ENCODE measurements around the gene HILPDA. TPM values are rescaled to one million over a fixed set of nuclear protein-coding genes. Genes with fewer than 3 reads are reported as not detected.

HILPDA gene
- total RNA-seq, 4 donors from 2014 or later: 2.6 to 9.0 (median 6.0) TPM

GRCh38 chr7:128408709-128409595 lies 46.7 kb upstream of the HILPDA start:
- peak overlapping the region; percentile 63 to 86 (median 73) for H3K4me3 ChIP-seq
- no peaks in the 10 kb centered on the region for H3K9me3 ChIP-seq
- H3K27ac ChIP-seq: peak overlapping the region; percentile 73 to 93 (median 87)
- TF ChIP-seq POLR2A (IDR thresholded peaks at IDR 0.05) (no peak), CTCF (IDR thresholded peaks at IDR 0.05) (no peak)
- DNase-seq: no peak
- H3K36me3 ChIP-seq: no peaks in the 10 kb centered on the region
- H3K4me1 ChIP-seq: peaks cover 0 to 40% (median 13%) of the 10 kb centered on the region in 4 donors
- H3K27me3 ChIP-seq: no peaks in the 10 kb centered on the region

GRCh38 chr7:128409596-128410450 lies 45.9 kb upstream of the HILPDA start, which contains the start of gene IMPDH1:
Gene IMPDH1, minus strand, starts transcription at chr7:128409982. Its CDS starts 81 bp downstream, at chr7:128409901.
- Histone ChIP-seq H3K4me3 (peak within 1 kb of the TSS; percentile 63 to 86 (median 73)), H3K4me1 (peaks cover 0 to 31% (median 10%) of the 10 kb centered on the region in 4 donors), H3K27ac (peak within 1 kb of the TSS; percentile 73 to 93 (median 87)), H3K36me3 (no peaks in the 10 kb centered on the region), H3K27me3 (no peaks in the 10 kb centered on the region), H3K9me3 (no peaks in the 10 kb centered on the region)
- peak; percentile 87 to 95 (median 95) for DNase-seq
- TF ChIP-seq POLR2A (IDR thresholded peaks at IDR 0.05) (peak; percentile 46 to 58), CTCF (IDR thresholded peaks at IDR 0.05) (peak in 1 of 6 experiments; percentile 5)

GRCh38 chr7:128410451-128410753 lies 45.3 kb upstream of the HILPDA start:
- no peak for TF ChIP-seq POLR2A (IDR thresholded peaks at IDR 0.05)
- TF ChIP-seq CTCF (IDR thresholded peaks at IDR 0.05): no peak
- H3K9me3 ChIP-seq: no peaks in the 10 kb centered on the region
- no peaks in the 10 kb centered on the region for H3K36me3 ChIP-seq
- DNase-seq: no peak
- peak overlapping the region; percentile 63 to 86 (median 73) for H3K4me3 ChIP-seq
- no peaks in the 10 kb centered on the region for H3K27me3 ChIP-seq
- peak overlapping the region; percentile 73 to 93 (median 87) for H3K27ac ChIP-seq
- peaks cover 0 to 25% (median 8%) of the 10 kb centered on the region in 4 donors for H3K4me1 ChIP-seq

- no peak for DNase-seq
- H3K27me3 ChIP-seq: no peaks in the 10 kb centered on the region
- no peak overlapping the region for H3K27ac ChIP-seq
- no peak overlapping the region for H3K4me3 ChIP-seq
- peaks cover 0 to 6% (median 0%) of the 10 kb centered on the region in 4 donors for H3K4me1 ChIP-seq
- H3K36me3 ChIP-seq: no peaks in the 10 kb centered on the region
- TF ChIP-seq POLR2A (IDR thresholded peaks at IDR 0.05): no peak
- no peak for TF ChIP-seq CTCF (IDR thresholded peaks at IDR 0.05)
- H3K9me3 ChIP-seq: no peaks in the 10 kb centered on the region
Observed at GRCh38 chr7:128415217-128415785, 40.4 kb upstream of the HILPDA start.

- H3K4me1 ChIP-seq: no peaks in the 10 kb centered on the region
- H3K4me3 ChIP-seq: no peak overlapping the region
- H3K27me3 ChIP-seq: no peaks in the 10 kb centered on the region
- no peak for TF ChIP-seq POLR2A (IDR thresholded peaks at IDR 0.05)
- no peak for TF ChIP-seq CTCF (IDR thresholded peaks at IDR 0.05)
- H3K9me3 ChIP-seq: no peaks in the 10 kb centered on the region
- H3K36me3 ChIP-seq: no peaks in the 10 kb centered on the region
- DNase-seq: no peak
- H3K27ac ChIP-seq: no peak overlapping the region
Observed at GRCh38 chr7:128417071-128417470, 38.6 kb upstream of the HILPDA start.
